HT-29 (cell line): Measurements from ENCODE around the gene CSF1R. TPM values are rescaled to one million over a fixed set of nuclear protein-coding genes. Genes with fewer than 3 reads are reported as not detected.
"Not testable (repeated sequence)": the region's sequence is repeated elsewhere in the genome, so short reads cannot be mapped to it uniquely, and the experiment has no call there.

Experiments
- DNase-seq: peaks from one replicate; pipeline ENCODE4 v3.0.0-alpha.2; 2015; ENCODE audit warnings: low spot score
- total RNA-seq: library from RNA; depleted of rRNA; stranded (reverse); fragments of >200 nt; shearing (Covaris generic); gene quantifications from 2 replicates; pipeline ENCODE4 v1.2.3, GENCODE V29; 2014

Gene CSF1R
- total RNA-seq, 1 experiment from 2014 or later: not detected

DNA sequence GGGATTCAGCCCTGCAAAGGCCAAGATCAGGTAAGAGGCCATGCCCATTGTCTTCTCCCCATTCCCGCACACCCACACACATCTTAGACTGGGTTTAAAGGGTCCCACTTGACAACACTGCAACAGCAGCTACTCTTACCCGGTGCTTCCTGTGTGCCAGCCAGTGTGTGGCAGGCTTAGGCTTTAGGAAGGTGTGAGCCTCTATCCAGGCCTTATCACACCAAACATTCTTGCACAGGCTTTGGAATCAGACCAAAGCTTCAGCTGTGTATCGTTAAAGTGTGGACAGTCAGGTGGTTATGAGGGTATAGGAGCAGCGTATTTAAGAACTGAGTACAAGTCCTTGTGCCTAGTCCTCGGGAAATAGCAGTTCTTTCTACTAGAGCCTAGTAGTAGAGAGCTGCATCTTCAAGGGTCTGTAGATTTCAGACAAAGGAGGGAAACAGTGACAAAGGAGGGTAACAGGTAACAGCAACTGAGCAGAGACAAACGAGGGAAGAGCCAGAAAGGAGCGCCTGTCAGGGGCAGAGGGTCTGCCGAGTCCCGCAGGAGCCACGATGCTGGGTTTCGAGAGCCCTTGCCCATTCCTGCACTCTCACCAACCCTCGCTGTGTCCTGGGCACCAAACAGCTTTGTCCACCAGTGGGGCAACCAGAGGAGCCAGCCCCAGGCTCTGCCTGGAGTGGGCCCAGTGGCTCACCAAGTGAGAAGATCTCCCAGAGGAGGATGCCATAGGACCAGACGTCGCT, 30.9 kb downstream of the CSF1R start:
- no peak for DNase-seq

DNA sequence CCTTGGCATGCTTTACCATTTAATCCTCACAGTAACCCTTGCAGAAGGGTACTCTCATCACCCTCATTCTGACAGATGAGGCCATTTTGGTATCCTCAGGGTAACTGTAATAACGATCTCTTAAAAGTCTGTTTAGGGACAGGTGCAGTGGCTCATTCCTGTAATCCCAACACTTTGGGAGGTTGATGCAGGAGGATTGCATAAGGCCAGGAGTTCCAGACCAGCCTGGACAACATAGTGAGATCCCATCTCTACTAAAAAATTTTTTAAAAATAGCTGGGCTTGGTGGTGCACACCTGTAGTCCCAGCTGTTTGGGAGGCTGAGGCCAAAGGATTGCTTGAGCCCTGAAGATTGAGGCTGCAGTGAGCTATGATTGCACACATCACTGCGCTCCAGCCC, 31.8 kb downstream of the CSF1R start:
- no peak for DNase-seq

DNA sequence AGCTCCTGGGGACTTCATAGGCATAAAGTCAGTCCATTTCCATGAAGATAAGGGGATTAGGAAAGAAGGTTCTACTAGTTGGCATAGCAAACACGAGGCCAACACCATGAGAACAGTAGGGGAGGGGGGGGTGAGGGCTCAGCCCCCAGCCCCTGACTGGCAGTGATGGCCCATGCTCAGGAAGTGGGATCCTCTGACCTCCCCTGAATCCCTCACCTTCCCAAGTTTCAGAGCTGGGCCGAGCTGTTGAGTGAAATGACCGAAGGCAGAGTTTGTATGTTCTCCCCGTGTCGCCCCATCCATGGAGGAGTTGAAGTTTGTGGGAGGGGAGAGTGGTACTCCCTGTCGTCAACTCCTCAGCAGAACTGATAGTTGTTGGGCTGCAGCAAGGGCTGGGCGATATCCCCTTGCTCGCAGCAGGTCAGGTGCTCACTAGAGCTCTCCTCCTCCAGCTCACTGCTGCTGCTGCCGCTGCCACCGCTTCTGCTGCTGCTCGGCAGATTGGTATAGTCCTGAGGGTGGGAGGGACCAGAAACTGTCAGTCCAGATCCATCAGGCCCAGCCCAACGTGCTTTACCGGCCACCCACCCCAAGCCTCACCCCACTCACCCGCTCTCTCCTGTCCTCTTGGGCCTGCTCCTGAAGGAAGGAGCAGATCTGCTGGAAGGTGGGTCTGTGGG, 32.5 kb downstream of the CSF1R start:
- DNase-seq: no peak

DNA sequence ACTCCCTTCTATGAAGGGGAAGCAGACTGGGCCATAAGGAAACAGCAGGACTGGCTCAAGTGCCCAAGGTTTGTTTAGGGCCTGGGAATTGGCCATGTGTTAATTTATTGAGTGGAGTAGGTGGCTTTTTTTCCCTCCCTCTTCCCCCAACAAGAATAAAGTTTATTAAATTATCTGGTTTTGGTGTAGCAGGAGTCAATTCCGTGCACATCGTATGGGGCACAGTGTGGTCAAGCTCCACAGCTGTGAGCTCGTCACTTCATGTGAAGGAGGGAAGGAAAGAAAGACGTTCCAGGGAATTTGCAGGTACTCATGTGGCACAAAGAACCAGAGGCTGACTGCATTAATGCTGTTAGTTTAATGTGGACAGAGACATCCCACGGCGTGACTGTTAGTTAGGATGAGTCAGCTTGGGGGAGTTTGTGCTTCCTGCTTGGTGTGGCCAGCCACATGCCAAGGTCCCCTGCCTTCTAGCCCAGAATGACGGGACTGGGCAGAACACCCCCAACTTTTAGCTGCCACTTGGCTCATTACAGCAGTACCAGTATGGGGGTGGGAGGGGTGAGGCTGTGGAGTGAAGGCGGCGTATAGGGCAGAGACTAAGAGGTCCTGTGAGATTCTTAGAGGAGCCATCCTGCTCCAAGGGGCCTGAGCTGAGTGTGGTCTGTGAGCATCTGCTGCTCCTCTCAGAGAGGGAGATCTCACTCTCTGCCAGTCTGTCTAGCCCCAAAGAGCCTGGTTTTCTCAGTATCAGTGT, 33.2 kb downstream of the CSF1R start:
- DNase-seq: no peak

DNA sequence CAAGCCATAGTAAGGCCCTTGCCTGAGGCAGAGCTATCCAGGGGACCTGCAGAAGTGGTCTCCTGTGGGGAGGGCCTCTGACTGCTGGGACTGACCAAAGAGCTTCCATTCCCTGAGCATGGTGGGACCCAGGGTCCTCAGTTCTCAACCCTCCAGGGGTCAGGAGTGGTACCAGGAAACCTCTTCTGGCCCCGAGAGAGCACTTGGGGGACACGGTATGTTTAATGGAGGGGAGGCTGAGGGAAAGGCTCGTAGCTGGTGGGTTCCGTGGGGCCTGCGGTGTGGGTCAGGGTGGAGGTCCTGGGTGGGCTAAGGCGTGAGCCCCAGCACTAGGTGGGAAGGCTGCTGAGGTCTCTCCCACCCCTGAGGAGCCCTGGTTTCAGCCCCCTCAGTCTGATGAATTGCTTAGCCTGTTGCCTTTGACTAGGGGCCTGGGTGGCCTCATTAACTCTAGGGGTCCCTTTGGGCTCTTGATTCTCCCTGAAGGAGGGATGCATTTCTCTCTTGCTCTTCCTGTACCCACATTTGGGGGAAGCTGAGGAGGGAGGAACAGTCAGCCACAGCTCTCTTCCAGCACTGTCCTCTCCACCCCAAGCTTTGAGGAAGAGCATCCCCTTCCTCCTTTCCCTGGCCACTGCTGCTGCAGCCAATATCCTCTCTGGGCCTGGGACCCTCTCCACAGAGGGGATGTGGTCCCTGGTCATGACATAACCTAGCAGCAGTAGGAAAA, 34.0 kb downstream of the CSF1R start:
- DNase-seq: no peak

DNA sequence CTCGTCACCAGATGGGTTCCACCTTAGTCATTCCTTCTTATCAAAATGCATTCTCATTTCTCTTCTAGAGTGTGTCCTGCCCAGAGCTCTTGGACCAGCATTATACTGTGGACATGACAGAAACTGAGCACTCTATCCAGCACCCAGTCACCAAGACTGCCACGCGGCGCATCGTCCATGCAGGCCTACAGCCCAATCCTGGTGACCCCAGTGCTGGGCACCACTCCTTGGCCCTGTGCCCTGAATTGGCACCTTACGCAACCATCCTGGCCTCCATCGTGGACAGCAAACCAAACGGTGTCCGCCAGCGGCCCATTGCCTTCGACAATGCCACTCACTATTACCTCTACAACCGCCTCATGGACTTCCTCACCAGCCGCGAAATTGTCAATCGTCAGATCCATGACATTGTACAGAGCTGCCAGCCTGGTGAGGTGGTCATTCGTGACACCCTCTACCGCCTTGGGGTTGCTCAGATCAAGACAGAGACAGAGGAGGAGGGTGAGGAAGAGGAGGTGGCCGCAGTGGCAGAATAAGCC, 34.6 kb downstream of the CSF1R start:
- DNase-seq: no peak

DNA sequence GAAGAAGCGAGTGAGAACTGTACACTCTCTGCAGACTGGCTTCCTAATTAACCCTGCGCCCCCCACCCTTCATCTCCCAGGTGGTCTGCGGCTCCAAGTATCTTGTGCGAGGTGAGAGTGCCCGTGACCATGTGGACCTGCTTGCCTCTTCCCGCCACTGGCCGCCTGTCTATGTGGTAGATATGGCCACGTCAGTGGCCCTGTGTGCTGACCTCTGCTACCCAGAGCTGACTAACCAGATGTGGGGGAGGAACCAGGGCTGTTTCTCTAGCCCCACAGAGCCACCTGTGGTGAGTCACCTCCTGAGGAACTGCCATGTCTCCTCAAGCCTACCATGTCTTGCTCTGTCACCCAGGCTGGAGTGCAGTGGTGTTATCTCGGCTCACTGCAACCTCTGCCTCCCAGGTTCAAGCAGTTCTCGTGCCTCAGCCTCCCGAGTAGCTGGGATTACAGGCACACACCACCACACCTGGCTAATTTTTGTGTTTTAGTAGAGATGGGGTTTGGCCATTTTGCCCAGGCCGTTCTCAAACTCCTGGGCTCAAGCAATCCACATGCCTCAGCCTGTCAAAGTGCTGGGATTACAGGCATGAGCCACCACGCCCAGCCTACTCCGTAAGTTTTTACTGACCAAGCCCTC, 36.1 kb downstream of the CSF1R start:
- not testable (repeated sequence) for DNase-seq

DNA sequence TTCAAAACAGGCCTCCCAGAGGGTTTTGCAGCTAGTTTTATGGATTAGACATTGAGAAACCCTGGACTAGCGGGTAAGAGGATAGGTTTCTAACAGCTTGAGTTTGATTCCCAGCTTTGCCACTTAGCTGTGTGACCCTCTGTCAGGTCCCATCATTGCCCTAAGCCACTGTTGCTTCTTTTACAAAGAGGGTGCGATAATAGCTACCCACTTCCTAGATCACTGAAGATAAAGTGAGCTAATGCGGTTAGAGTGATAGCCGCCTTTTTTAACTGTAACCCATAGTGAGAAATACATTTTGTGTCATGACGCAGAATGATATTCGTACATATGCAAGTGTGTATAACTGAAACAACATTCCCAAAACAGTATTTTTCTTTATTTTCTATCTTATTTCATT, 40.3 kb downstream of the CSF1R start:
- no peak for DNase-seq

DNA sequence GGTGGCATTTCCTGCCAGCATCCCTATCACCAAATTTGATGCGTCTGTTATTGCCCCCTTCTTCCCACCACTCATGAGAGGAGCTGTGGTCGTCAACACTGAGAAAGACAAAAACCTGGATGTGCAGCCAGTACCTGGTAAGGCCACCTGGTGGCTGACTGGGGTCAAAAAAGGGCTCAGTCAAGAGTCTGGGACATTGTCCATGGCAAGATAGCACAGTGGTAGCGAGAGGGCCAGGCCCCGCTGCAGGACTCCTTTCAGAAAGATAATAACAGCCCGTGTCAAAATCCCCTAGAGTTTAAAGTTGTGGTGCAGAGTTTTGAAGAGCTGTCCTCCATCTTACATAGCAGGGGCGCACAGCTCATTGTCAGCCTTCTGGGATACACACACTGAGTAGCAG, 40.8 kb downstream of the CSF1R start:
- peak; percentile 22 for DNase-seq

DNA sequence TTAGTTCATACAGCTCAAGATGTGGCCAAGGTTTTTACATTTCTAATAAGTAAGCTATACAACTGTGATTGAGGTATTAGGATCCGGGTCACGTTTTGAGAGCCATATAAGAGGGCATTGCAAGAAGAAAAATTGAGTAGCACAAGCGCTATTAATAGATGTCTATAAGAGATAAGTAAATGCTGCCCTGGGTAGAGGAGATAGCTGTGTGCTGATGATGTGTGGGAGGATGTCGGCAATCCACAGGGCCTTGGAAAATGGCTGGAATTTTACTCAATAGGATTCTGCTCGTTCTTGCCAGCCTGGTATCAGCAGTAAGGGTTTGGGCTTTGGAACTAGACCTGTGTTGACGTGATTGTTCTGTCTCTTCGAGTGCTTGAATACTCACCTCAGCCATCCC, 41.6 kb downstream of the CSF1R start:
- DNase-seq: no peak

DNA sequence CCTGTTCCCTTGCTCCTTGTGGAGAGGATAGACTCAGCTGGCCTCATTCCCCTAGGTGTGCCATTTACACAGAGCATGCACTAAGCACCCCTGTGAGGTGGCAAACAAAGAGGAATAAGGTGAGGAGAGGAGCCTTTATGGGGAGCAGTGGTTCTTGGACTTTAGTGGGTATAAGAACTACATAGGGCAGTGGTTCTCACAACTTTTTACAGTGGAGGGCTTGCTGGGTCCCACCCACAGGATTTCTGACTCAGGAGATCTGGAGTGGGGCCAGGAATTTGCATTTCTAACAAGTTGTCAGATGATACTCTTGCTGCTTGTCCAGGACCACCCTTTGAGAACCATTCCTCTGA, 42.0 kb downstream of the CSF1R start:
- DNase-seq: no peak

DNA sequence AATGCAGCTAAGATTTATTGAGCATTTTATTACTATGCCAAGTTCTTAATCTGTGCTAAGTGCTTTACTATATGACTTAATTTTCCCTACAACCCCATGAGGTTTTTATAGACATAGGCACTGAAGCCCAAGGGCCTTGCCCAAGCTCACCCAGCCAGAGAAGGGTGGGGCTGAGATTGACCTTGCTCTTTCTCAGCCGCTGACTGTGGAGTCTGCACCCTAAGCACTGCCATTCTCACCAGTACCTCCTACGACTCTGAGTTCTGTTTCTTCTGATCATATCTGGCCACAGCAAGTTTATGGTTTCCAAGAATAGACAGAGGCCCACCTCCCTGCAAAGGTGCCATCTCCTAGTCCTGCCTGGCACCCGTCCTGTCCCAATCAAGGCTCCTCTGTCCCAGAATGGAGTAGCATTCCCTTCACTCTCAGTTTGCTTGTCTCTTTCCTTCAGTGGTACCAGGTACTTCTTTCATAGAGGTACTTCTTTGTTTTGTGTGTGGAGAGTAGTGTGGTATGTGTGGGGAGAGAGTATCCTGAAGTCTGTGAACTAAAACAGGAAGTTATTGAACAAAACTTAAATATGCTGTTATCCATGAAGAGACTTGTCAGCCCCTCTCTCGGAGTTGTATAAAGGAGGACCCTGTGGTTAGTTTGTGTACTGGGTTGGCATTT, 42.6 kb downstream of the CSF1R start:
- DNase-seq: no peak

DNA sequence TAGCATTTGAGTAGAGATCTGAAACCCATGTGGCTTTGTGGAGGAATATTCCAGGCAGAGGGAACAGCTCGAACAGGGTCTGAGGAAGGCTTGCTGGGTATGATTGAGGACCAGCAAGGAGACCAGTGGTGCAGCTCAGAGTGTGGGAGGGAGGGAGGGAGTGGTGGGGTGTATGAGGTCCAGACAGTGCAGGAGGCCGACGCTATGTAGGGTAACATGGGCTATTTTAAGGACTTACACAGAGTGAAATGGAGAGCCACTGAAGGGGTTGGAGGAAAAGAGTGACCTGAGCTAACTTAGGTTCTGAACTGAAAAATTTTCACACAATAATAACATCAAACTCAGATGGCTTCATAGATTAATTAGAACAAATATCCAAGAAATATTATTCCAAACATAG, 43.9 kb downstream of the CSF1R start:
- DNase-seq: no peak

DNA sequence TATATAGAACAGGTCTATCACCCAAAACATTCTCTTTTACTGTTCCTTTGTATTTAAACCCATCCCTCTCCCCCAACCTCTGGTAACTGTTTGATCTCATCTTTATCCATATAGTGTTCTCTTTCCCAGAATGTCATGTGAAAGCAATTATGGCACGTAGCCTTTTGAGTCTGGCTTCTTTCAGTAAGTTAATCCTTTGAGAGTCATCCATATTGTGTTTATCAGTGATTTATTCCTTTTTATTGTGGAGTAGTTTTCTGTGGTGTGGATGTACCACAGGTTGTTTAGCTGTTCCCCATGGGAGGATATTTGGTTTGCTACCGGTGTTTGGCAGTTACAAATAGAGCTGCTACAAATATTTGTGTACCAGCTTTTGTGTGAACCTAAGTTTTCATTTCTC, 47.8 kb downstream of the CSF1R start:
- DNase-seq: no peak

DNA sequence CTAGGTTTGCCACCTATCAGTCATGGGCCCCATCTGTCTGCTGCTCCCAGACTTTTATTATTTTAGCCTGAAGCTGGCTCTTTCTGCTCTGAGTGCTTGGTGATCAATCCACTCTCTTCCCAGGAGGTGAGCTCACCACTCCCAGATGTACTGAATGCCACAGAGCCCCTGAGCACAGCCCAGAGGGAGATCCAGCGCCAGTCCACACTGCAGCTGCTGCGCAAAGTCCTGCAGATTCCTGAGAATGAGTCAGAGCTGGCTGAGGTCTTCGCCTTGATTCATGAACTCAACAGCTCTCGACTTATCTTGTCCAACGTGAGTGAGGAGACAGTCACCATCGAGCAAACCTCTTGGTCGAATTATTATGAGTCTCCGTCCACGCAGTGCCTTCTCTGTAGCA, 49.8 kb downstream of the CSF1R start:
- DNase-seq: no peak

DNA sequence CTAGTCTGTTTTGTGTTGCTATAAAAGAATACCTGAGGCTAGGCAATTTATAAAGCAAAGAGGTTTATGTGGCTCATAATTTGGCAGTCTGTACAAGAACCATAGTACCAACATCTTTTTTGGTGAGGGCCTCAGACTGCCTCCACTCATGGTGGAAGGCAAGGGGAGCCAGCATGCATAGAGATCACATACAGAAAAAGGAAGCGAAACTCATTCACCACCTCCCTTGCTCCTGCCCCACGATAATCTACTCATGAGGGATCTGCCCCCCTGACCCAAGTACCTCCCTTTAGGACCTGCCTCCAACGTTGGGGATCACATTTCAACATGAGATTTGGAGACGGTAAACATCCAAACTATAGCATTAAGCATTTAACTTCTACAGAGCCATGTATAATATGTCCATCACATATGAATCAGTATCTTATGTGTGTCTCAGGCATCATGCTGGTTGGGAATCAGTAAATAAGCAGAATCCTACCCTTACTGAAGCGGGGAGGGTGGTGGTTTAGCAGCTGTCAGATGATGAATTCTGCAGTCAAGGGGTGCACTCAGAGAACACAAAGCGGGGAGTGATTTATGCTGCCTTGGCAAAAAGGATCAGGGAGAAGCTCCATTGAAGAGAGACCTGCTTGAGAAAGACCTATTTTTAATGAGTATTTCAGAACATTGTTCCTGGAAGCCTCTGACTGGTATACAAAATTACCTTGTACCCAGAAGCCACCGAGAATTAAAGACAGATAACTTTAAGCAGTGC, 51.0 kb downstream of the CSF1R start:
- DNase-seq: no peak

DNA sequence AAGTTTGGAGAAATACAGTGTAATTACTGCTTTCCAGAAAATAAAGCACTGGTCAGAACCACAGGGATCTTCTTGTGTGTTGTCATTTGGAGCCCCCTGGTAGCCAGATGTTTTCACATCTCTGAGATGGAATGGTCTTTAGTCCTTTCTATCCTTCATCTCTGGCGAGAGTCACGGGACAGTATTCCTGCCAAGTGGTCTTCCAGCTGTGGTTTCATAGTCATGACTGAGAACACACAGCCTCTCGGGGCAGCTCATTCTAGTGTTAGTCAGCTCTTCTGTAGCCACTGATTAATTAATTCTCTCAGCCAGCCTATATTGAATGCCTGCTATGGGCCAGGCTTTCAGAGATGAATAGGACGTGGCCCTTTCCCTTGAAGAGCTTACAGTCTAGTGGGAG, 51.7 kb downstream of the CSF1R start:
- DNase-seq: no peak

DNA sequence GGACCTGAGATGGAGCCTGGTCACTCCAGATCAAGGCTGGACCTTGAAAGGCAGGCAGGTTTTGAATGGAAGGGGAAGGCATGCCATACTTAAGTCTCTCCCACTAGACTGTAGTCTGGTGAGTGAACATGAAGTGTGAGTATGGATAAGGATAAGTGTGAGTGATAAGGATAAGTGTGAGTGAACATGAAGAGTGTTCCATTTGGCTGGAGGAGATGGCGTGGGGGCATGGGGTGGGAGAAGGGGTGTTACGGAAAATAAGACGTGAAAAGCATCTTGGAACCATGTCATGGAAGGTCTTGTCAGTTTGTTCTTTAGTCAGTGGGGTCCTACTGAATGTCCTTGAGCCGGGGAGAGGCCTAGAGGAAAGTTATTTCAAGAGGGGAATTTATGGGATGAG, 53.0 kb downstream of the CSF1R start:
- DNase-seq: no peak

DNA sequence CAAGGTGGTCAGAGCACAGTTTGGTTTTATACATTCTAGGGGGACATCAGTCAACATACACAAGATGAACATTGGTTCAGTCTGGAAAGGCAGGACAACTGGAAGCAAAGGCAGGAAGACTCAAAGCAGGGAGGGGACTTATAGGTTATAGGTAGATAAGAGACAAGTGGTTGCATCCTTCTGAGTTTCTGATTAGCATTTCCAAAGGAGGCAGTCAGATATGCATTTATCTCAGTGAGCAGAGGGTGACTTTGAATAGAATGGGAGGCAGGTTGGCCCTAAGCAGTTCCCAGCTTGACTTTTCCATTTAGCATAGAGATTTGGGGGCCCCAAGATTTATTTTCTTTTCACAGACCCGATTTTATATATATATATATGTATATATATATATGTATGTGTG, 58.3 kb downstream of the CSF1R start:
- not testable (repeated sequence) for DNase-seq

DNA sequence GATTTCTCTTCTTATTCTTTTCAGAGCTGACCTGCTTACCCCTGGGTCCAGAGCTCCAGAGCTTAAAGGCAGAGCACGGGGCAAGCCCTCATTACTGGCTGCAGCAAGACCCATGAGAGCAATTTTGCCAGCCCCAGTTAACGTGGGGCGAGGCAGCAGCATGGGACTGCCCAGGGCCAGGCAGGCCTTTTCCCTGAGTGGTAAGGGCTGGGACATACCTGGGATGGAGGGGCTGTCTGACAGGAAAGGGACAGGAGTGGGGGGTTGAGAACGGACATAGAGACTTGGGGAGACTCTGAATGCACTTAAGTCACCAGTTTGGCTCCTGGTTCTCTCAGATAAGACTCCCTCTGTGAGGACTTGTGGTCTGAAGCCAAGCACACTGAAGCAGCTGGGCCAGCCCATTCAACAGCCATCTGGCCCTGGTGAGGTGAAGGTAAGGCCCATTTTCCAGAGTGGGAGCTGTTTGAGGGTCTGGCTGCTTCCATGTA, 59.6 kb downstream of the CSF1R start:
- DNase-seq: no peak
